Activated T-cell treated with anti-CD3 and anti-CD28 coated beads for 48 hours (primary cell): ENCODE data around the gene CFAP61.

Source experiments
- DNase-seq: peaks from one replicate; pipeline ENCODE4 v3.0.0-alpha.2; 2020; ENCODE audit warnings: low read depth

The CFAP61 gene

GRCh38 chr20:20367575-20368417 is 315.5 kb downstream of the CFAP61 start, which contains the start of gene INSM1:
TSS of gene INSM1 (plus strand) at chr20:20368104. CDS start at chr20:20368268, 164 bp downstream.
- DNase-seq: peak; percentile 49

- no peak for DNase-seq
Observed at GRCh38 chr20:20368418-20369249, 316.3 kb downstream of the CFAP61 start.

GRCh38 chr20:20369250-20370093 is 317.1 kb downstream of the CFAP61 start:
- no peak for DNase-seq

GRCh38 chr20:20370094-20370575 is 317.8 kb downstream of the CFAP61 start:
- DNase-seq: no peak

- DNase-seq: no peak
Observed at GRCh38 chr20:20371083-20371482, 318.8 kb downstream of the CFAP61 start.

GRCh38 chr20:20371681-20372080 is 319.3 kb downstream of the CFAP61 start:
- no peak for DNase-seq

GRCh38 chr20:20373091-20373571 is 320.8 kb downstream of the CFAP61 start:
- DNase-seq: no peak

- DNase-seq: no peak
Observed at GRCh38 chr20:20375862-20376261, 323.5 kb downstream of the CFAP61 start.

GRCh38 chr20:20386192-20386591 is 333.9 kb downstream of the CFAP61 start:
- DNase-seq: no peak

- no peak for DNase-seq
Observed at GRCh38 chr20:20390393-20390792, 338.1 kb downstream of the CFAP61 start.

GRCh38 chr20:20391115-20391514 is 338.8 kb downstream of the CFAP61 start:
- DNase-seq: no peak

- DNase-seq: no peak
Observed at GRCh38 chr20:20391766-20392165, 339.4 kb downstream of the CFAP61 start.

- DNase-seq: no peak
Observed at GRCh38 chr20:20393207-20394120, 341.1 kb downstream of the CFAP61 start.

GRCh38 chr20:20395087-20395486 is 342.8 kb downstream of the CFAP61 start:
- no peak for DNase-seq

- no peak for DNase-seq
Observed at GRCh38 chr20:20395903-20396568, 343.7 kb downstream of the CFAP61 start.

GRCh38 chr20:20396794-20397193 is 344.5 kb downstream of the CFAP61 start:
- no peak for DNase-seq

GRCh38 chr20:20398123-20398522 is 345.8 kb downstream of the CFAP61 start:
- DNase-seq: no peak

GRCh38 chr20:20399531-20400500 is 347.5 kb downstream of the CFAP61 start:
- DNase-seq: no peak

- no peak for DNase-seq
Observed at GRCh38 chr20:20401991-20402390, 349.7 kb downstream of the CFAP61 start.
